ENCODE measurements around the gene NUP133. TPM values are rescaled to one million over a fixed set of nuclear protein-coding genes. Genes with fewer than 3 reads are reported as not detected.

Gene NUP133
- total RNA-seq, 1 experiment from 2014 or later = 65.2 TPM

- POLR2A ChIA-PET = interaction anchor here (0.6 to 4.4 kb wide), 3 partner anchors 13 to 1838 kb away, joined by 3 to 18 read pairs (median 5); partner anchors contain the start of genes ABCB10 and NUP133
- CTCF ChIA-PET = interaction anchor here (0.7 to 1.4 kb wide), 4 partner anchors 13 to 339 kb away, joined by 3 to 5 read pairs (median 4); no protein-coding TSS in a partner anchor
- no peaks in the 10 kb centered on the region for H3K27me3 Mint-ChIP-seq (ENCODE audit: insufficient read depth, unreplicated experiment)
- intact Hi-C loops (cut with micrococcal nuclease) = no loop called here
- no peak overlapping the region for H3K27ac Mint-ChIP-seq (ENCODE audit: low read depth, unreplicated experiment)
- H3K36me3 Mint-ChIP-seq (ENCODE audit: insufficient read depth, unreplicated experiment) = peaks cover 93% of the 10 kb centered on the region
- H3K4me3 Mint-ChIP-seq (ENCODE audit: unreplicated experiment) = no peak overlapping the region
- BruUV-seq (replicated peaks) = no TSS peak
- DNase-seq (ENCODE audit: unreplicated experiment) = no peak
- H3K4me1 Mint-ChIP-seq (ENCODE audit: insufficient read depth, unreplicated experiment) = no peaks in the 10 kb centered on the region
- H3K9me3 Mint-ChIP-seq (ENCODE audit: unreplicated experiment) = no peaks in the 10 kb centered on the region
- TF ChIP-seq, protein P1, sequence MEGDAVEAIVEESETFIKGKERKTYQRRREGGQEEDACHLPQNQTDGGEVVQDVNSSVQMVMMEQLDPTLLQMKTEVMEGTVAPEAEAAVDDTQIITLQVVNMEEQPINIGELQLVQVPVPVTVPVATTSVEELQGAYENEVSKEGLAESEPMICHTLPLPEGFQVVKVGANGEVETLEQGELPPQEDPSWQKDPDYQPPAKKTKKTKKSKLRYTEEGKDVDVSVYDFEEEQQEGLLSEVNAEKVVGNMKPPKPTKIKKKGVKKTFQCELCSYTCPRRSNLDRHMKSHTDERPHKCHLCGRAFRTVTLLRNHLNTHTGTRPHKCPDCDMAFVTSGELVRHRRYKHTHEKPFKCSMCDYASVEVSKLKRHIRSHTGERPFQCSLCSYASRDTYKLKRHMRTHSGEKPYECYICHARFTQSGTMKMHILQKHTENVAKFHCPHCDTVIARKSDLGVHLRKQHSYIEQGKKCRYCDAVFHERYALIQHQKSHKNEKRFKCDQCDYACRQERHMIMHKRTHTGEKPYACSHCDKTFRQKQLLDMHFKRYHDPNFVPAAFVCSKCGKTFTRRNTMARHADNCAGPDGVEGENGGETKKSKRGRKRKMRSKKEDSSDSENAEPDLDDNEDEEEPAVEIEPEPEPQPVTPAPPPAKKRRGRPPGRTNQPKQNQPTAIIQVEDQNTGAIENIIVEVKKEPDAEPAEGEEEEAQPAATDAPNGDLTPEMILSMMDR (IDR thresholded peaks at IDR 0.05; ENCODE audit: unreplicated experiment) = no peak
These were observed 36.4 kb upstream of the NUP133 start for GRCh38 chr1:229544587-229544986.

DNA sequence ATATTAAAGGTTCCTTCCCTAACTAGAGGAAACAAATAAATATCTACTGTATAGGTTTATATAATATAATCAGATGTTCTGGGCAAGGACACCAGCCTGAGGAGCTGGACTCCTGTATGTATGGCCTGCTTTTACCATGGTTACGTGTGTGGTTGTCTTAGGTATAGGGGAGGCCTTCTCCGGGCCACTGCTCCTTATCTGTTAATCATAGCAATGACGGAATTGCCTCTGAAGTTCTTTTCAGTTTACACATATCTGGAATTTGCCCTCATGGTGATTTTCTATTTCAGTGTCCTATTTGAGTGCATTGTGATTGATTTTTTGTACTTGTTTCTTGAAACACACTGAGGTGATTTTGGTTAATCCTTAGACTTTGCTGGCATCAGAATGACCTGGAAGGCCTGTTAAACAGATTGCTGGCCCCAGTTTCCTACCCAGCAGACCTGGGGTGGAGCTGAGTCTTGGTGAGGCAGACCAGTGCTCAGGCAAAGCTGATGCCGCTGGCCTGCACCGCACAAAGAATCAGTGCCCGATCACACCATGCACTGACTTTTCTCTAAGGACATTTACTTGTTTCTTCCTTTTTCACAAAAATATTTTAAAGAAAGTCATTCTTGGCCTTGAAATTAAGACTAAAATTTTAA lies 31.8 kb upstream of the NUP133 start:
- Mint-ChIP-seq H3K27me3 (ENCODE audit: insufficient read depth, unreplicated experiment) (no peaks in the 10 kb centered on the region), H3K36me3 (ENCODE audit: insufficient read depth, unreplicated experiment) (peaks cover 98% of the 10 kb centered on the region), H3K27ac (ENCODE audit: low read depth, unreplicated experiment) (no peak overlapping the region), H3K9me3 (ENCODE audit: unreplicated experiment) (no peaks in the 10 kb centered on the region), H3K4me1 (ENCODE audit: insufficient read depth, unreplicated experiment) (no peaks in the 10 kb centered on the region), H3K4me3 (ENCODE audit: unreplicated experiment) (no peak overlapping the region)
- no peak for DNase-seq (ENCODE audit: unreplicated experiment)
- TF ChIP-seq, protein P1 (IDR thresholded peaks at IDR 0.05; ENCODE audit: unreplicated experiment) = no peak
- BruUV-seq (replicated peaks) = no TSS peak
- POLR2A ChIA-PET = interaction anchor here (0.7 to 1.0 kb wide), 3 partner anchors 12 to 88 kb away, joined by 3 to 4 read pairs (median 3); no protein-coding TSS in a partner anchor
- intact Hi-C loops (cut with micrococcal nuclease) = no loop called here
- CTCF ChIA-PET = interaction anchor here (1.4 kb wide), 1 partner anchor 25 kb away, joined by 4 read pairs; no protein-coding TSS in a partner anchor

DNA sequence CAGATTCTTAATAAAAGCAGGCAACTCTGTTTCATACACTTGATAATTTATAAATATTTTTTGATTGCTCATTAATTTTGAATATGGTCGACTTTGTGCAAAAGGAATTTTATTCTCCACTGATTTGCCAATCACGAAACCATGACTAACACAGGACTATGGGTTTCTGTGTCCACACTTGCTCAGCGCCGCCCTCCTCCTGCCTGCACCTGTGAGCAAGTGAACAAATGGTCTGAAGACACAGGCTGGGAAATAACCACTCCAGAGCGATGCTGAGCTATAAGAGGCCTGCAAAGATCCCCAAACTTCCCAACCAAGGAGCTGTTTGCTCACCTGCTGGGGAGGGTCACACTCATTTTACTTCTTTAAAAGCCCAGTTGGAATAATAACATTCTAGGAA lies 30.8 kb upstream of the NUP133 start:
- ChIA-PET CTCF (interaction anchor here (0.5 to 0.9 kb wide), 2 partner anchors 18 to 23 kb away, joined by 3 read pairs; no protein-coding TSS in a partner anchor), POLR2A (interaction anchor here (0.8 kb wide), 2 partner anchors 20 to 31 kb away, joined by 3 to 4 read pairs; partner anchors contain the start of genes ABCB10 and NUP133)
- DNase-seq (ENCODE audit: unreplicated experiment) = peak; percentile 59
- BruUV-seq (replicated peaks) = no TSS peak
- Mint-ChIP-seq H3K27me3 (ENCODE audit: insufficient read depth, unreplicated experiment) (no peaks in the 10 kb centered on the region), H3K4me1 (ENCODE audit: insufficient read depth, unreplicated experiment) (no peaks in the 10 kb centered on the region), H3K9me3 (ENCODE audit: unreplicated experiment) (no peaks in the 10 kb centered on the region), H3K27ac (ENCODE audit: low read depth, unreplicated experiment) (no peak overlapping the region), H3K36me3 (ENCODE audit: insufficient read depth, unreplicated experiment) (peaks cover 98% of the 10 kb centered on the region), H3K4me3 (ENCODE audit: unreplicated experiment) (no peak overlapping the region)
- TF ChIP-seq, protein P1 (IDR thresholded peaks at IDR 0.05; ENCODE audit: unreplicated experiment) = no peak
- intact Hi-C loops (cut with micrococcal nuclease) = no loop called here

GRCh38 chr1:229537894-229538293 lies 29.8 kb upstream of the NUP133 start:
- TF ChIP-seq, protein P1 (IDR thresholded peaks at IDR 0.05; ENCODE audit: unreplicated experiment) = no peak
- DNase-seq (ENCODE audit: unreplicated experiment) = no peak
- Mint-ChIP-seq H3K27me3 (ENCODE audit: insufficient read depth, unreplicated experiment) (no peaks in the 10 kb centered on the region), H3K36me3 (ENCODE audit: insufficient read depth, unreplicated experiment) (peaks cover 98% of the 10 kb centered on the region), H3K9me3 (ENCODE audit: unreplicated experiment) (no peaks in the 10 kb centered on the region), H3K4me1 (ENCODE audit: insufficient read depth, unreplicated experiment) (no peaks in the 10 kb centered on the region), H3K27ac (ENCODE audit: low read depth, unreplicated experiment) (peak overlapping the region; percentile 29), H3K4me3 (ENCODE audit: unreplicated experiment) (no peak overlapping the region)
- intact Hi-C loops (cut with micrococcal nuclease) = no loop called here
- ChIA-PET POLR2A (interaction anchor here (1.6 to 2.0 kb wide), 2 partner anchors 11 to 21 kb away, joined by 5 to 6 read pairs; partner anchors contain the start of gene ABCB10), CTCF (interaction anchor here (1.5 kb wide), 1 partner anchor 21 kb away, joined by 3 read pairs; no protein-coding TSS in a partner anchor)
- no TSS peak for BruUV-seq (replicated peaks)
